A673 (cell line): ENCODE measurements around the gene MEF2B.

ENCODE experiments used
- EZH2 ChIP-seq: fragments of 200-600 bp; sonication (generic); IDR thresholded peaks from 2 replicates; pipeline ENCODE4 v1.6.1; 2017; ENCODE audit warnings: borderline replicate concordance, low read depth, mild to moderate bottlenecking, mixed read lengths, antibody characterized with exemption, low read length; ENCODE audit not compliant: poor library complexity, severe bottlenecking
- TF ChIP-seq, protein P1 (sequence below): fragments of 300-800, 200-600 bp; sonication (generic); conservative IDR thresholded peaks from 2 replicates; pipeline ENCODE4 v1.5.1; 2017; ENCODE audit warnings: low read depth, mild to moderate bottlenecking, antibody characterized with exemption, low read length, moderate library complexity, mixed read lengths

DNA sequence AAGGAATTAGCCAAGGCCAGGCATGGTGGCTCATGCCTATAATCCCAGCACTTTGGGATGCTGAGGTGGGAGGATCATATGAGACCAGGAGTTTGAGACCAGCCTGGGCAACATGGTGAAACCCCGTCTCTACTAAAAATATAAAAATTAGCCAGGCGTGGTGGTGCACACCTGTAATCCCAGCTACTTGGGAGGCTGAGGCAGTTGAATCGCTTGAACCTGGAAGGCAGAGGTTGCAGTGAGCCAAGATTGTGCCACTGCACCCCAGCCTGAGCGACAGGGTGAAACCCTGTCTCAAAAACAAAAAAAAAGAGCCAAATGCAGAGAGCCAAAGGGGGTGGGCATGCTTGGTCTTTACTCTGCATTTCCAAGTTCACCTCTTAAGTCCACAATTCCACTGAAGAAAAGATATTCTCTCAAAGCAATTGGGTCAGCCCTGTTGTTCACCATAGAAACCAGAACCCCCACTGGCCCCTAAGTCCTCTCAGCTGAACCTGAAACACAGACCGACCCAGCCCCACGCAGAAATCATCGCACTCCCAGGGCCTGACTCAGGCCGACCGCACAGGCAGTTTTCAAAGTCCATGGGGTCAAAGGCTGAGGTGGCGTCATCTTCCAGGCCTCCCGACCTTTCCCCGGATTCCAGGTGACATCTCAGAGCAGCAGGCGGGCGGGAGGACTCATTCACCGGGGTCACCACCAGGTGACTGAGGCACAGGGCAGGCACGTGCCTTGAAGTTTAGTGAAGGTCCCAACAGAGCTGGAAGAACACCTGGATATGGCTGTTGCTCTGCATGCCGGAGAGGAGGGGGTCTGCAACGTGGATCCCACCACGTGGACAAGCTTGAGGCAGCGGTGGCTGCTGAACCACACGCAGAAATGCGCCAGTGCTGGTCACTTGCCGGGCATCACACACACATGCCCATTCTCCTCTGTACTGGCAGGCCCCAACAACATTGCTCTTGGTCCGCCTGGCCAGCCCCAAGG is 73.1 kb downstream of the MEF2B start:
- no peak for TF ChIP-seq EZH2
- TF ChIP-seq, protein P1, sequence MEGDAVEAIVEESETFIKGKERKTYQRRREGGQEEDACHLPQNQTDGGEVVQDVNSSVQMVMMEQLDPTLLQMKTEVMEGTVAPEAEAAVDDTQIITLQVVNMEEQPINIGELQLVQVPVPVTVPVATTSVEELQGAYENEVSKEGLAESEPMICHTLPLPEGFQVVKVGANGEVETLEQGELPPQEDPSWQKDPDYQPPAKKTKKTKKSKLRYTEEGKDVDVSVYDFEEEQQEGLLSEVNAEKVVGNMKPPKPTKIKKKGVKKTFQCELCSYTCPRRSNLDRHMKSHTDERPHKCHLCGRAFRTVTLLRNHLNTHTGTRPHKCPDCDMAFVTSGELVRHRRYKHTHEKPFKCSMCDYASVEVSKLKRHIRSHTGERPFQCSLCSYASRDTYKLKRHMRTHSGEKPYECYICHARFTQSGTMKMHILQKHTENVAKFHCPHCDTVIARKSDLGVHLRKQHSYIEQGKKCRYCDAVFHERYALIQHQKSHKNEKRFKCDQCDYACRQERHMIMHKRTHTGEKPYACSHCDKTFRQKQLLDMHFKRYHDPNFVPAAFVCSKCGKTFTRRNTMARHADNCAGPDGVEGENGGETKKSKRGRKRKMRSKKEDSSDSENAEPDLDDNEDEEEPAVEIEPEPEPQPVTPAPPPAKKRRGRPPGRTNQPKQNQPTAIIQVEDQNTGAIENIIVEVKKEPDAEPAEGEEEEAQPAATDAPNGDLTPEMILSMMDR = no peak
